Adipocyte (in vitro differentiated cells): ENCODE data around the gene SOX6.
"Not testable (repeated sequence)": the region's sequence is repeated elsewhere in the genome, so short reads cannot be mapped to it uniquely, and the experiment has no call there.

ENCODE experiments used
- DNase-seq: peaks from one replicate; pipeline ENCODE4 v3.0.0-alpha.2; 2015; ENCODE audit warnings: low read depth
- H3K27me3 ChIP-seq: replicated peaks from 2 replicates; pipeline ENCODE4 v1.7.0; 2013; ENCODE audit warnings: mild to moderate bottlenecking, low read length, moderate library complexity; ENCODE audit not compliant: control insufficient read depth, insufficient read depth
- H3K36me3 ChIP-seq: 2 replicates; pipeline ENCODE4 v1.7.0; 2013; ENCODE audit warnings: low read length, mild to moderate bottlenecking, moderate library complexity; ENCODE audit not compliant: control insufficient read depth, insufficient read depth, severe bottlenecking
- H3K4me1 ChIP-seq: 2 replicates; pipeline ENCODE4 v1.7.0; 2013; ENCODE audit warnings: mild to moderate bottlenecking, low read length, moderate library complexity; ENCODE audit not compliant: control insufficient read depth, insufficient read depth
- H3K4me3 ChIP-seq: 2 replicates; pipeline ENCODE4 v1.7.0; 2013; ENCODE audit warnings: mild to moderate bottlenecking, low read length, moderate library complexity
- H3K9ac ChIP-seq: 2 replicates; pipeline ENCODE4 v1.7.0; 2013; ENCODE audit warnings: mild to moderate bottlenecking, low read length, moderate library complexity
- H3K9me3 ChIP-seq: 2 replicates; pipeline ENCODE4 v1.7.0; 2013; ENCODE audit warnings: mild to moderate bottlenecking, low read length, moderate library complexity; ENCODE audit not compliant: control insufficient read depth

SOX6 gene

DNA sequence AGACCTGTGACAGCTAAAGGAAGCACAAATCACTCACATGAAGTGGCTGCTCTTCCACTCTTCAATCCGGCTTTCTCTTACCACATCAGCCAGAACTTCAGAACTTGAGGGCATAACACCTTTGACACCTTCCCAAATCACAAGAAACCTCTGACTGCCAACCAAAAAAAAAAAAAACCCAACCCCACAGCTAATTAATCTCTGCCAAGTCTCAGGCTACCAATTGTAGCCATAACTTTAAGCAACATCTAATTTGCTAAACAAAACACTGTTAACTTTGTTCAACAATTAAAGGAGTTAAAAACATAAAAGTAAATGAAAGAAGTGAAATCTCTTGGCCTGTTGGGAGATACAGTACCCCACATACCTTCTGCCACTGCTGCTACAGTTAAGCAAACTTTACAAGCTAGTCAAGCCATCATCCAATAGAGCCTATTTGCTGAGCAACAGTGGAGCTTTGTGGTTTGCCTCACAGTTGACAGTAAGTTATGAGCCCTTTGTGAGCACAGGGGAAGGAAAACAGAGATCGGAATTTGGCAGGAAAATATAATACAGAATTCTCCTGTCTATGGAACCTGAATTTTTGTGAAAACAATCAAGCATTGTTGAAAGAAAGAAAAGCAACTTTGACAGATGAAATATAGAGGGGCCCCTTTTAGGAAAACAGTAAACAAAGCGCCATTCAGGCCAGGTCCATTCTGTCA lies at the start of gene SOX6:
Gene SOX6, minus strand, starts transcription at position 490 of the 704 bp plus-strand sequence. CDS start 15,298 bp downstream, outside the sequence.
- no peak within 1 kb of the TSS for H3K4me3 ChIP-seq

DNA sequence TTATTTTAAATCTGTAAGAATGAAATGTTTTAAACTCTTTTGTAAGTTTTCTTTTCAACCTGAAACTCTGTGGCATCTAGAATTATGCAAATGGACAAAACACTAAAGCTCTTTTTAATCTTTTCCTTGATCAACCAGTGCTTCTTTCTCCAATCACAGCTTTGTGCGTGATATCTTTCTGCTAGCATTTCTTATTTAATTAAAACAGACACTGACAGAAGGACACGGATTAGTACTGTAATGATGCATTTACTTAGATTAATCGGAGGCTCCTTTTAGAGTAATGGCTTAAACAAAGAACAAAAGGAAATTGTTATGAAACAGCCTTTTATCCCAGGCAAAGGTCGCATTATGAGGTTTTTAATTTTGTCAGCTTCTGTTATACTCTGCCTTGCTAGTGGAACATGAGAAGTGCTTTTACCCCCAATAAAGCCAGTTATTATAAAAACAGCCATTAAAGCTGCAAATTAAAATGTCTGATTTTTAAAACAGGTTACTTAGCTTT lies 48.5 kb upstream of the SOX6 start:
- Histone ChIP-seq H3K27me3 (no peaks in the 10 kb centered on the region), H3K4me1 (no peaks in the 10 kb centered on the region), H3K9me3 (no peaks in the 10 kb centered on the region), H3K9ac (no peak overlapping the region), H3K36me3 (no peaks in the 10 kb centered on the region), H3K4me3 (no peak overlapping the region)
- no peak for DNase-seq

More for the DNA sequence above, at the start of gene SOX6:
- Histone ChIP-seq H3K9me3 (no peaks in the 10 kb centered on the region), H3K36me3 (no peaks in the 10 kb centered on the region), H3K9ac (no peak within 1 kb of the TSS), H3K4me1 (peaks cover 9% of the 10 kb centered on the region), H3K27me3 (peaks cover 10% of the 10 kb centered on the region)
- DNase-seq, result peak; percentile 34

DNA sequence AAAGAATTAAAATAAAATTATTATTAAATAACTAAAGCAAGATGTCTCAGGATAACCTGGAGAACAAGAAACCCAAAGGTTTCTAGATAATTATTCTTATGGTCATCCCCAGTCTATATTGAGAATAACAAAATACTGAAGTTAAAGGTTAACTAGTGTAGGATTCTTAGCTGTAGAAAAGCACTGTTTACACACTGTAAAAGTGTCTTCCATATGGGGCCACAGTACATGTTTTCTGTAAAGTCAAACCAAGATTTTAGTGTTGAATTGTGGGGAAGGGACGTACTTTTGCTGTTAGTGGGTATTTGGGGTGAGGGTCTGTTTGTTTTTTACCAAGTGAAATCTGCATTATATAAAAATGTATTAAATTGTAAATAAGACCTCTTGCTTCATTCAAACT lies 47.5 kb upstream of the SOX6 start:
- Histone ChIP-seq H3K4me1 (no peaks in the 10 kb centered on the region), H3K9ac (no peak overlapping the region), H3K27me3 (no peaks in the 10 kb centered on the region), H3K4me3 (no peak overlapping the region), H3K9me3 (no peaks in the 10 kb centered on the region), H3K36me3 (no peaks in the 10 kb centered on the region)
- DNase-seq, result no peak

DNA sequence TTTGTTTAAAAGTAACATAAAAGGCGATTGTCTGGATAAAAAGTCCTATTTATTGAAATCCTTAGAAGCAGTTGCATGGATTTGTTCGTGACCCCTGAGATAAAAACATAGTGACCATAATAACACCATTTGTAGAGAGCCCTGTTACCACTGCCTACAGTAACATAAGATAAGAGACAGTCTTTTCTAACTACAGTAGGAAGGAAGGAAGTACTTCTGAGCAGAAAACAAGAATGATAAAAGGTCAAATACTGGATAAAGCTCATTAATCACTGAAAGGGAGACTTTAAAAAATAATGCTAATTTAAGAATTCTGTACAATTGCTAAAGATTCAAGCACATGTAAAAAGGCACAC lies 47.1 kb upstream of the SOX6 start:
- DNase-seq, result no peak
- Histone ChIP-seq H3K4me3 (no peak overlapping the region), H3K36me3 (no peaks in the 10 kb centered on the region), H3K27me3 (no peaks in the 10 kb centered on the region), H3K9me3 (no peaks in the 10 kb centered on the region), H3K4me1 (no peaks in the 10 kb centered on the region), H3K9ac (no peak overlapping the region)

DNA sequence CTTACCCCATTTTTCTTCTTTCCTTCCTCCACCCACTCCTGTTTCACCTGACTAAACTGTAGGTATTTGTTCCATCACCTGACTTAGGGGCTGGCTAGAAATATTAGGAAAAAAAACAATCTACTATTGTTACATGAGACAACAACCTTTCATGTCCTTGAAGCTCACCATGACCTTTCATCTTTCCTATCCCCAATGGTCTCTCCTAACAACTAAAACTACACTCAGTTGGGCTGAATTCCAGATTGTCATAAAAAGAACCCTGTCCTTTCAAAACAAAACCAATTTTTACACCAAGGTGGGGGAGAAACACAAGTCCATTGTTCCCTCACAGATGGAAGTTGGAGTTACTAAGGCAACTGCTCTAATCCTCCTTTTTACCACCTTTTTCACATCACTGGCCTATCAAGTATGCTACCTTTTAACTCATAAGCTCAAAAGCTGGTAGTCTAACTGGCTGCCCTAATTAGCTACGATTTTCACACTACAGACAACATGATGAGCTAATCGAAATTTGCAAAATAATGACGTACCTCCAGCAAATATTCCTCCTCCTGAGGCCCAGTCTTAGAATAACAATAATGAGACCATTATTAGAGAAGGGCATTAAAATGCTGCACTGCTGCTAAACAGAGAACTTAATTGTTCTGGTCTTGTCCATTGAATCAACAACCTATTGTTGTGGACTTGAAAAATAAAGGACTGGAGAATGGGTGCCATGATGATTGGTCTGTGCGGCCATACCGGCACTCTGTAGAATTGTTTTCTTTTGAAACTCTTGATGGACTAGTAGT lies 46.5 kb upstream of the SOX6 start:
- no peak for DNase-seq
- no peak overlapping the region for H3K9ac ChIP-seq
- H3K4me3 ChIP-seq, result no peak overlapping the region
- H3K27me3 ChIP-seq, result no peaks in the 10 kb centered on the region
- no peaks in the 10 kb centered on the region for H3K36me3 ChIP-seq
- H3K4me1 ChIP-seq, result no peaks in the 10 kb centered on the region
- no peaks in the 10 kb centered on the region for H3K9me3 ChIP-seq

DNA sequence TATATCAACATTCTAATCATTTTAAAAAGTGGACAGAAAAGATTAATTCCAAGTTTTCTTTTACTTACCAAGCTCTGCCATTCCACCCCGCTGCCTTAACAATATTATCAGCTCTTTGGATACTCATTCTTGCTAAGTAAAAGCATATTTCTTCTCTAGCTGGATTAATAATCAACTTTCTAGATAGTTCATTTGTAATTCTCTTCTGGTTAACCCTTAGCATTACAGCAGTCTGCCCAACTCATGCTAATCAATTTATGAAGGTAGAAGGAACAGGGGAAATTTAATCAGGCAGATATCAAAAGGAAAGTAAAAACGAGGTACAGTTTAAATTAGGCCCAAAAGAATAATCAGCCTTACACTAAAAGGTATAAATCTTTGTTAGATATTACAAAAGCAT lies 41.0 kb upstream of the SOX6 start:
- DNase-seq, result no peak
- Histone ChIP-seq H3K9me3 (no peaks in the 10 kb centered on the region), H3K4me1 (no peaks in the 10 kb centered on the region), H3K27me3 (no peaks in the 10 kb centered on the region), H3K9ac (no peak overlapping the region), H3K36me3 (no peaks in the 10 kb centered on the region), H3K4me3 (no peak overlapping the region)

DNA sequence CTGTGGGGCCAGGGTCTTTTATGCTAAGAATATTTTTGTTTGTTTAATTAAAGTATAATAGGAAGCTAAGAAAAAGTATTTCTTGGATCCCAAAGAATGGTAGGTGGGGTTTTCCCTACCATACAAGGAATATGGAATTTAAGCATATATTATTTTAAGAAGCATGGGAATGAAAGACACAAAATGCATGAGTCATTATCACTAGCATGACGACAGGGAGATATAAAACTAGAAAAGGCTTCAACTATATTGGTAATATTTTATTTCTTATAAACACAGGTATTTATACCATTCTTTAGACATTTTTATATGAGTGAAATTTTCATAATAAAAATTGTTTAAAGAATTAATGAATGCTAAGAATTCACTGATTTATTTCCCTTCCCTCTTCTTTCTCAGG lies 39.3 kb upstream of the SOX6 start:
- H3K27me3 ChIP-seq, result no peaks in the 10 kb centered on the region
- H3K36me3 ChIP-seq, result no peaks in the 10 kb centered on the region
- H3K9me3 ChIP-seq, result no peaks in the 10 kb centered on the region
- H3K4me1 ChIP-seq, result no peaks in the 10 kb centered on the region
- H3K4me3 ChIP-seq, result no peak overlapping the region
- peak; percentile 51 for DNase-seq
- no peak overlapping the region for H3K9ac ChIP-seq

DNA sequence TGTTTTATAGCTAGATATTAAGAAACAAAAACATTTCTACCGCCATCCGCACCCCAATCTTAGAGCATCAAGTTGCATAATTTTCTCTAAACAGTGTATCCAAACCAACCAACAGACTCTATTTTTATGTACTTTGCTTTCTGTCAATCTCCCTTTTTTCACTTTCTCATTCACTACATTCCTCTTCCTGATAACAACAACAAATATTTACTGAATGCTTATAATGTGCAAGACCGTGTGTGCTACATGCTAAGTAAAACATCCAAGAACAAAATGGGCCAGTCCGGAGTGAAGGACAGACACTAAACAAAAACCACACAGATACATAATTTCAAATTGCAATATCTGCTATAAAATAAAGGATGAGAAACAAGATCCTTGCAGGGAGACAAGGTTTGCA lies 38.6 kb upstream of the SOX6 start:
- Histone ChIP-seq H3K9me3 (no peaks in the 10 kb centered on the region), H3K9ac (no peak overlapping the region), H3K4me1 (no peaks in the 10 kb centered on the region), H3K27me3 (no peaks in the 10 kb centered on the region), H3K36me3 (no peaks in the 10 kb centered on the region), H3K4me3 (no peak overlapping the region)
- DNase-seq, result no peak

DNA sequence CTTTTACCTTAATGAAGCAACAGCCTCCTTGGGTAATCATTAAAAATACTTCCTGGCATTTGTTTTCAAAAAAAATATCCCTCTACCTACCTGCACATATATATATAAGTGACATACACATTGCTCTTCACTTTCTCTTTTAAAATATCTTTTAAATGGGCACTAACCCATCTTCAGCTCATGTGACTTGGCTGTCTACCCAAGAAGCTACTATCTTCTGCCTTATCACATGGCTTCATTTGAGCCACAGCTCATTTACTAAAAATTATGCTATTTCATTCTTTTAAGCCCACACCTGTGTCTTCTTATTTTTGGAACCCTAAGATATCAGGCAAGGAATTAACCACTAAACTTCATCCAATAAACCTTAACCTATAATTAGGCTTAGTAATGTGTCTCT lies 37.0 kb upstream of the SOX6 start:
- Histone ChIP-seq H3K4me1 (no peaks in the 10 kb centered on the region), H3K9ac (no peak overlapping the region), H3K36me3 (no peaks in the 10 kb centered on the region), H3K9me3 (no peaks in the 10 kb centered on the region), H3K27me3 (no peaks in the 10 kb centered on the region), H3K4me3 (no peak overlapping the region)
- DNase-seq, result no peak

DNA sequence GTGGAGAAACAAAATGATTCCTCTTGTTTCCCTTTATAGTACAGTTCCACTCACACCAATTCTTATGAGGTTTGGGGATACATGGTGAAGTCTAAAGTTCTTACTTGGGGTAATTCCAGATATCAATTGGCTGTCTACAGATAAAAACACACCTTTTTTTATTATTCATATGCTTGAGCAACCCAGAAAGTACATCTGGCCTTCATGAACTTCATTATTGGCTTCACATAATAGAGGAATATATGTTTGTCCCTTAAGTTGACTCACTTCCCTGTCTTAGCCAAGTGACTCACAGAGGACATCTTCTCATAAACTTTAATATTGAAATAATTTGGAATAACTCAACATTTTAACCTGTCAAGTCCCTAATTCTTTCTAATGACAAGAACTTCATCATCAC lies 36.3 kb upstream of the SOX6 start:
- Histone ChIP-seq H3K4me3 (no peak overlapping the region), H3K4me1 (no peaks in the 10 kb centered on the region), H3K27me3 (no peaks in the 10 kb centered on the region), H3K9me3 (no peaks in the 10 kb centered on the region), H3K36me3 (no peaks in the 10 kb centered on the region), H3K9ac (no peak overlapping the region)
- DNase-seq, result no peak

DNA sequence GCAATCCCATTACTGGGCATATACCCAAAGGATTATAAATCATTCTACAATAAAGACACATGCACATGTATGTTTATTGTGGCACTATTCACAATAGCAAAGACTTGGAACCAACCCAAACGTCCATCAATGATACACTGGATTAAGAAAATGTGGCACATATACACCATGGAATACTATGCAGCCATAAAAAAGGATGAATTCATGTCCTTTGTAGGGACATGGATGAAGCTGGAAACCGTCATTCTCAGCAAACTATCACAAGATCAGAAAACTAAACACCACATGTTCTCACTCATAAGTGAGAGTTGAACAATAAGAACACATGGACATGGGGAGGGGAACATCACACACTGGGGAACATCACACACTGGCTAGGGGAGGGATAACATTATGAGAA lies 34.5 kb upstream of the SOX6 start:
- not testable (repeated sequence) for H3K4me3 ChIP-seq, H3K4me1 ChIP-seq, H3K36me3 ChIP-seq, DNase-seq, H3K27me3 ChIP-seq, H3K9me3 ChIP-seq, H3K9ac ChIP-seq
